ENCODE measurements around the gene SPIRE1.
A peak's percentile ranks its signal among the peaks of the same experiment; 100 is the strongest.

Gene SPIRE1
- 2.9 to 8.0 reads per million in 2 donors for total RNA-seq

DNA sequence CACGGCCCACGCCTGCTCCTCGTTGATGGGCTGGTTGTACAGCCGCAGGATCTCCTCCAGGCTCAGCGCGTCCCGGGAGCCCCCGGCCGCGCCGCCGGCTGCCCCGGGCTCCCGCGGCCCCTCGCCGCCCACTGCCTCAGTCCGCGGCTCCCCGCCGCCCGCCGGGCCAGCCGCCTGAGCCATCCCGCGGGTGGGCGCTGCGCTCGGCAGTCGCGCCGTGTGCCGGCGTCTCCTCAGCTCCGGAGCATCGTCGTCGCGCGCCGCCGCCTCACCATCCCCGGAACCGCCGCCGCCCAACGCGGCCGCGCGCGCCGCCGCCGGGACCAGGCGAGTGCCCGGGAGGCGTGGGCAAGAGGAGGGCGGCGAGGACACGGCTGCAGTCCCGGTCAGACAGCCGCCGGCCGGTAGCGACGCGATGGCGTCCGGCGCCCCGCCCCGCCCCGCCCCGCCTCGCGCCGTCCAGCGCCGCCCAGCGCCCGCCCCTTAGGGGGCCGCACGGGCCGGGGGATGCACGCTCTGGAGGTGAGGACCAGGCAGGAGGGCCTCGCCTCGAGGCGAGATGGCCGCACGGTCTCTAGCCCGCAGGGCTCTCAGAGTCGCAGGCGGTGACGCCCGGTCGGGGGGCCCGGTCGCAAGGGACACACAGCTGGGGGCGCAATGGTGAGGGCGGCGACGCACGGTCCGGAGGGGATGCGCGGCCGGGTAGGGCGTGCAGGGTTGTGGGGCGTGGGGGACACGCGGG is at the start of gene SPIRE1:
Gene SPIRE1 (minus strand): TSS at position 424 of the 742 bp plus-strand sequence. CDS start 241 bp downstream, at position 183.
- peak; percentile 30 for DNase-seq

DNA sequence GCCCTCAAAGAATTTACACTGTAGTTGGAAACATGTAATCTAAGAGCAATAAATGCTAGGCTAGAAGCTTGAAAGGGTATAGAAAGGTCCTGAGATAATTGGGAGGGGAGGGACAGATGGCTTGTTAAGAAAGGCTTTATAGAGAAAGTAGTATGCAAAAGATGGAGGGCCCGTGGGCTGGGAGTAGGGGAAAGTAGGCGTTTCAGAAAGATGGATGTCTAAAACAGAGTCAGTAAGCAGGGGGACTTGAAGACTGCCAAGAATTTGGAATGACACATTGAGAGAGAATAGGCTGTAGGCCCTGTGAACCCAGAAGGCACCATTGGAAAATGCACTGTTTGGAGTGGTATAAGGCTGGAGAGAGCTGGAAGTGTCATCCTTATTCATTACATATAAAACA is 45.8 kb upstream of the SPIRE1 start:
- DNase-seq: no peak

DNA sequence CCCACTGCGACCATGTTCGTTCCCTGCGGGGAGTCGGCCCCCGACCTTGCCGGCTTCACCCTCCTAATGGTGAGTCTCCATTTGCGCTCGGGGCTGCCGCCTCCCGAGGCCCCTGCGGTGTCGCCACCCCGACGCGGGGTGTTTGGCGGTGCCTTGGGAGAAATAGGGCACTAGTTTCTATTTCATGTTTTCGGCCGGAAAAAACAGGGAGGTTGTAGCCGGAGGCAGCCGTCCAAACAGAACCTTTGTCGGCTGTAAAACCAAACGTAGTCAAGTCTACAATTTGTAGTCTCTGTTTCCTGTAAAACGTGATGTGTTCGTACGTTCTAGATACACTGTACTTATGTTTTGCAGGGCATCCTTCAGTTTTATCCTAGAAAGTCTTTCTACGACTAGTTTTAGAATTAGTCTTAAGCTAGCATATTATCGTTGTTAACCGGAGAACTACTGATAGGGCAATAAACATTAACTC is 45.2 kb upstream of the SPIRE1 start:
- no peak for DNase-seq

DNA sequence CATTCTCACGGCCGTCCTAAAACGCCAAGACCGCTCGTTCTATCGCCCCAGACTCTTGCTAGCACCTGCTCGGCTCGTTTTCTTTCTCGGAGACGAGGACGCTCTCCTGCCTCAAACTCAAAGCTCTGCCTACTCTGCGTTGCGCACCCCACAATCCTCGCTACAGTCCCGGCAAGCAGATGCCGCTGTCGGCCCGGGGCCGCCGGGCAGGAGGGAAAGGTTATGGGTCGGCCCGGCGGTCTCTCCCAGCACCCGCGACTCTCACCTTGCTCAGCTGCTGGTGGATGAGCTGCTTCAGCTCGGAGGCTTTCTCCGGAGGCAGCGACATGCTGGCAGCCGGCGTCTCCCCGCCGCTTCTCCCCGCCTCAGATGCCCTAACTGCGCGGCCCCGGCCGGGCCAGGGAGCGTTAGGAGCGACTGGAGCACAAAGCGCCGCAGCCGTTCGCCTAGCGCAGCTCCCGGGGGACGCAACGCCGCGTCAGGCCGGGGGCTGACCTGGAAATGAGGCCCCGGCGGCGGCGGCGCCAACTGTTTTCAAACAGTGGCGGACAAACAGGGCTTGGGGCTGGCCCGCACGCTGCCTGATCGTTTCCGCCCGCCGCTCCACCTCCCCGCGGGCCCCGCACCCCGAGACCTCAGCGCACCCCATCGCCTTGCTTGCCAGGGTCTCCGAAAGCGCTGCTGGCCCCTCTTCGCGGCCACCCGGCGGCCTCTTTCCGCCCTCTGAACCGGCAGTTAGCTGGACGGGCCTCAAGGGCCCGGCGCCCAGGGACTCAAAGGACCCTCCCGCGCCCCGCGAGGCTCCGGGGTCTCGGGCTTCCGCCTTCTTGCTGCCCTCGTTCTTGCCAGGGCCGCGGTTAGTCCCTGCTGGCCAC is 44.6 kb upstream of the SPIRE1 start, which contains the start of the genes CEP76 and PSMG2:
Gene CEP76 (minus strand): TSS at position 503 of the 875 bp plus-strand sequence. CDS start 175 bp downstream, at position 328.
Gene PSMG2 (plus strand): TSS at position 822 of the 875 bp plus-strand sequence. CDS start 66 bp downstream, outside the sequence.
- DNase-seq: peak; percentile 74

DNA sequence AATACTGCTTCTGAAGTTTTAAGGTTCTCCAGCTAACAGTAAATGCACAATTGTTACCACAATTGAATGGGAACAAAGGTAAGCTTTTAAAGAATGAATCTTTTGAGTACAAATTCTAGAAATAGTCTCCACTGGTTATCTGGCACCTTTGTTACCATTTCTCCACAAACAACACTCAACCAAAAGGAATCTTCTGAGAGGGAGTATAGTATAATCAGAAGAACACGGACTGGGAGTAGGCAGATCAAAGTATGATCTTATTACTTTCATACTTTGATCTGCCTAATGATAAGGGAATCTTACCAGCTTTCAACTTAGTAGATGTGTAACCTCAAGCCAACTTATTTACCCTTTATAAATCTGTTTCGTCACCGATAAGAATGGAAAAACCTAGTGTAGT is 43.3 kb upstream of the SPIRE1 start:
- no peak for DNase-seq

DNA sequence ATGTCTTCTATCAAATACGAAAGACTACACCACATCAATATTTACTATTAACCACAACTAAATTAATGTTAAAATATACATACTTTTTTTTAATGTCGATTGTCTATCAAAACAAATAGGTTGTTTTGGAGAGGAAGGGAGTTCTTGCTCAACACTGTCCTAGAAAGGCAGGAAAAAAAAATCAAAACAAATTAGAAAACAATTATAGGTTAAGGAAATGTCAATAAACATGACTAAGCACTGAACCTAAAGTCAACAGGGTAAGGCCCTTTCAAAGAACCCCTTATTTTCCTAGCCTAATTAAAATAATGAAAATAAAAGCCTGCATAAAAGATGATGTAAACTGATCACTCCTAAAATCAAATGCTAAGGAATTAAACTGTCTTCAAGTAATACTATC is 41.8 kb upstream of the SPIRE1 start:
- DNase-seq: no peak

DNA sequence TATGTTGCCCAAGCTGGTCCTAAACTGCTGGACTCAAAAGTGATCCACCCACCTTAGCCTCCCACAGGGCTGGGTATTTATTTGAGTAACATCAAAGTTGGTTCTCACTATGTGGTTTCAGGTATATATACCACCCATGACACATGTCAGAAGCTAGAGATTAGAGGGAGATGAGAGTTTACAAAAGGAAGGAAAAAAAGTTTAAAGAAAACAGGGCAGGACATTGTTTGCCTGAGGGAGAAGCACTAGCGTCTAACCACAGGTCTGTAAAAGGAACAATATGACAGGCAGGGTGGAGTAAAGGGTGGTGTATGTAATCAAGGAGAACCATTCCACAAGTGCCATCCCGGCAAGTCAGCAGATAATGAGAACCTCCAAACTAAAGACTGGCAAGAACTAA is 36.1 kb upstream of the SPIRE1 start:
- no peak for DNase-seq

GRCh38 chr18:12692206-12692605 is 34.3 kb upstream of the SPIRE1 start:
- DNase-seq: no peak

DNA sequence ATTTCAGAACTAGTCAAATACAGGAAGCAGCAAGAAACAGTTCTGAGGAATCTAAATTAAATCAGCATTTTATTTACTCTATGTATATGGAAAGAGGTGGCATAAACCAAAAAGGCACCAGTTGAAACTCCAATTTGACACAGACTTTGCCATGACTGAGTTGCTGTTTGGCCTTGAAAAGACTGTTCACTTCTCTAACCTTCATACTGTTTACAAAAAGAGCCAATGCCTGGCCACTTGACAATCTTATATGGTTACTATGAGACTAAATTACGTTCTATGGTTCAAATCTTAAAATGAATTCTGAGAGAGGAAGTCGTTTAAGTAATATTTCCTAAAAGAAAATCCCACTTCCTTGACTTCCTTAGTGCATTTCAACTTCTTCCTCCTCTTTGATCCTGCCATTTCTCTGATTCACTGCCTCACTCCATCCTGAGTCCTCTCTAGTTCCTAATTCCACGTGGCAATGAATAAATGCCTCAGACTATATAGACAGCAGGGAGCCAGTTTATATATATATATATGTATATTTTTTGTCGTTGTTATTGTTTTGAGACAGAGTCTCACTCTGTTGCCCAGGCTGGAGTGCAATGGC is 31.4 kb upstream of the SPIRE1 start:
- no peak for DNase-seq

DNA sequence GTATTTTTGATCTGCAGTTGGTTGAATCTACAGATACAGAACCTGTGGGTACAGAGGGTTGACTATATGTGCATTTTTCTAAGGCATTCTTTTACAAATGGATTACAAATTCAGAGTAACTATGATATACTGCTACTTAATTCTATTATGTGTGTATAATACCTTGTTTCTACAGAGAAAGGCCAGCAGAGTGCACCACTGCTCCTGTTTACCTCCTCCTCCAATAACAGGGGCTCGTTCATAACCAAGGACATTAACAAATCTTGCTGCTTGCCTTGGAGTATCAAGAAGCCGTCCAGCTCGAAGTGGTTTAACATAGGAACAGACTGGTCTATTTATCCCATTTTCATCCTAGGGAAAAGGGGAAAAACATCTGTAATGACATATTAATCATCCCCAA is 28.2 kb upstream of the SPIRE1 start:
- DNase-seq: no peak

- DNase-seq: no peak
Observed at GRCh38 chr18:12679183-12679786, 21.4 kb upstream of the SPIRE1 start.

DNA sequence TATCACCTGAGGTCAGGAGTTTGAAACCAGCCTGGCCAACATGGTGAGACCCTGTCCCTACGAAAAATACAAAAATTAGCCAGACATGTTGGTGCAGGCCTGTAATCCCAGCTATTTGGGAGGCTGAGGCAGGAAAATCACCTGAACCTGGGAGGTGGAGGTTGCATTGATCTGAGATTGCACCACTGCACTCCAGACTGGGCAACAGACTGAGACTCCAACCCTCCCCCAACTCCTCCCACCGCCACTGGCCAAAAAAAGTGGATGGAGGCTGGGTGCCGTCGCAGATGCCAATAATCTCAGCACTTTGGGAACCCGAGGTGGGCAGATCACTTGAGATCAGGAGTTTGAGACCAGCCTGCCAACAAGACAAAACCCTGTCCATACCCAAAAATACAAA is 10.1 kb upstream of the SPIRE1 start:
- no peak for DNase-seq

DNA sequence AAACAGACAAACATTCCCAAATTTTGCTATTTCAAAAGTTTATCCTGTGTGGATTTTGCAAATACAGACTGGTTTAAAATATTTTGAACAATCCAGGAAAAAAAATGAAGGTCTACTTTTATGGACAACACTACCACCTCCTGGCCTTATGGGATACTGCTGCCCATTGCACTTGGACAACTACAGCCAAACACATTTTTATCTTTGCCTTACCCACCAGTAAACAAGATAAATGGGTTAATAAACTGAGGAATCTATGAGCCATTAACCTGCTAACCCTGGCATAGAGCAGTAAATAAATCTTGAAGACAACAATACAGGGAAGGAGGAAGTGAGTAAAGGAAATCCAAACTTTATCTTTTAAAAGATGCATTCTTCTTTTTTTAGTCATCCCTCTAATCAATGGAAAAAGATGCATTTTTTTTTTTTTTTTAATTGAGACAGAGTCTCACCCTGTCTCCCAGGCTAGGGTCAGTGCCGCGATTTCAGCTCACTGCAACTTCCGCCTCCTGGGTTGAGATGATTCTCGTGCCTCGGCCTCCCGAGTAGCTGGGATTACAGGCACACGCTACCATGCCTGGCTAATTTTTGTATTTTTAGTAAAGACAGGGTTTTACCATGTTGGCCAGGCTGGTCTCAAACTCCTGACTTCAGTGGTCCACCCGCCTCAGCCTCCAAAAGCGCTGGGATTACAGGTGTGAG is 2.1 kb upstream of the SPIRE1 start:
- DNase-seq: peak; percentile 7

DNA sequence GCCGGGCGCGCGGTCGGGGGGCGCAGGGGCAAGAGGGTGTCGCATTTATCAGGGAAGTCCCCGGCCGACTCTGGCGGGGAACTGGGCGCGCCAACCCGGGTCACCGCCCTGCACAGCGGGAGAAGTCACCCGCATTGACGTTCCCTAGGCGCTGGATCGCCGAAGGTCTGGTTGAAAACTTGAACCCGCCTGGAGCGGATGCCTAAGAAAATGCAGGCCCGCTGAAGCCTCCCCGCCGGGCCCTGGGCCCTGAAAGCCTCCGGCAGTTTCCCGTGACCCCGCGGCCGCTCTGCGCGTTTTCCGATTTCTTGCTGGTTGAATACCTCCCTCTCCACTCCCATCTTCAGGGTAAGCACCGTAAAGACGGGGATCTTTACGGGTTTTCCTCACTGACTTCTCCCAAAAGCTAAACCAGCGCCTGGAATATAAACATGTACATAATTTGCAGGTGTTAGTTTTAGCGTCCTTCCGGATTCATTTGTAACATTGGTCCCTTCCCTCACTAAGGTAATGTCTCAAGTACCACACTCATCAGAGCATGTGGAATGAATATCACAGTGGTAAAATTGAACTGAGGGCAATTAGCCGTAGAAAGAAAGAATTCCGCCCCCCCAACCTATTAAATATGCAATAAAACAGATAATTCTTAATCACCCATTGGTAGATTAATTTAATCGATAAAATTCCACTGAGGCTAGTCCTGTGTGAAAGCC is 675 bp upstream of the SPIRE1 start:
- DNase-seq: no peak

DNA sequence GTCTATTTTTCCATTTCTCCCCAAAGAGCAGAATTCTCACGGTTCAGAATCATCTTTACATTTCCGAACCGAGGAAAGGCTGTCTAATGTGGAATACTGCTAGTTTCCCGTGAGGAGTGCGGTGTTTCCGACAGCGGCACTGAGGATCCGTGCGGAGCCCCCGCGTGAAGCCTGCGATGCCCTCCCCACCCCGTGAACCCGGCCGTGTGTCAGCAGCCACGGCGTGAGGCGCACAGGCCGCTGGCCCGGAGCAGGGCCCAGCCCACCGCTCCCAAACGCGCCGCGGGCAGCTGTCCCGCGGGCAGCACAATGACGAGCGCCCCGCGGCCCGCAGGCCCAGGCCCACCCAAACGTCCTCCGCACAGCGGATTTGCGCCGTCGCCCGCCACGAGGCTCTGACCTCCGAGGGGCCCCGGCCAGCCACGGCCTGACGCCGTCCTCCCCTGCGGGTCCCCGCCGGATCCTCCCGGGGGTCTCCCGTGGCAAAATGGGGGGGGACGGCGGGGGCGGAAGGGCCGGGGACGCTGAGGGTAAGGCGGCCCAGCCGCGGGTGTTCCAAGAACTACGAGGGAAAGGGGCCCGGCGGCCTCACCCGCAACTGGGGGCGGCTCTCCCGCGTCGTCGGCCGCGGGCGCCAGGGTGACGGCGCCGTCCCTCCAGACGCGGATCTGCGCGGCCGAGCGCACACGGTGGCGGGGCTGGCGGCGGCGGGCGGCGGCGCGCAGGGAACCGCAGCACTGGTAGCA is 796 bp downstream of the SPIRE1 start:
- peak; percentile 1 for DNase-seq

DNA sequence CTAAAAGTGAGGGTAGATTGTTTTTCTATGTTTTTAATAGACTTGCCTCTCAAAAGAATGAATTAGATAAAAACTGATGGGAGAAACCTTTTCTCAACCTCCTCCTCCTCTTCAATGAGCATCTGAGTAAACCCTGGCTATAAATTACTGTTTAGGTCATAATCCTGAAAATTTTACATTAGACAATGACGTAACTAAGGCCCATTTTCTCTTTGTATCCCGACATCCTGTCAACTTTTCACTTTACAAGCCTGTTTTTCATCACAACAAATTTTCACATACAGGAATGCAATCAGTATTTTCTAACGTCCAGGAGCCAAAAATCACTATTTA is 1.3 kb downstream of the SPIRE1 start:
- DNase-seq: no peak

DNA sequence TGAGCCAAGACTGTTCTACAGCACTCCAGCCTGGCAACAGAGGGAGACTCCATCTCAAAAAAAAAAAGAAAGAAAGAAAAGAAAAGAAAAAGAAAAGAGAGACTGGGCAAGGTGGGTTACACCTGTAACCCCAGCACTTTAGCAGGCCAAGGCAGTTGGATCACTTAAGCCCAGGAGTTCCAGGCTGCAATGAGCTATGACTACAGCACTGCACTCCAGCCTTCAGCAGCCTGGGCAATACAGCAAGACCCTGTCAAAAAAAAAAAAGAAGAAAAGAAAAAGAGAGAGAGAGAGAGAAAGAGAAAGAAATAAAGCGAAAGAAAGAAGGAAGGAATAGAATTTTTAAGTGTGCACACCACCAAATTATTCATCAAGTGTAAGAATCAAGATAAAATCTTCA is 2.9 kb downstream of the SPIRE1 start:
- DNase-seq: no peak

GRCh38 chr18:12652861-12653401 is 5.0 kb downstream of the SPIRE1 start:
- DNase-seq: no peak

GRCh38 chr18:12651651-12652050 is 6.3 kb downstream of the SPIRE1 start:
- DNase-seq: no peak

GRCh38 chr18:12647773-12648172 is 10.1 kb downstream of the SPIRE1 start:
- no peak for DNase-seq
